Measurements from ENCODE around the gene RIT2. TPM values are rescaled to one million over a fixed set of nuclear protein-coding genes. Genes with fewer than 3 reads are reported as not detected.
"Not testable (repeated sequence)": the region's sequence is repeated elsewhere in the genome, so short reads cannot be mapped to it uniquely, and the experiment has no call there.

Gene RIT2
- total RNA-seq, 1 experiment from 2014 or later = not detected

GRCh38 chr18:42743373-42744138, 371.9 kb downstream of the RIT2 start:
- DNase-seq = no peak
- H3K27ac Mint-ChIP-seq (ENCODE audit: unreplicated experiment) = no peak overlapping the region
- H3K4me1 Mint-ChIP-seq (ENCODE audit: low read depth, unreplicated experiment) = no peaks in the 10 kb centered on the region
- TF ChIP-seq CTCF (IDR thresholded peaks at IDR 0.05; ENCODE audit: unreplicated experiment) = no peak
- no peaks in the 10 kb centered on the region for H3K27me3 Mint-ChIP-seq (ENCODE audit: unreplicated experiment)
- H3K9me3 Mint-ChIP-seq (ENCODE audit: low read depth, unreplicated experiment) = no peaks in the 10 kb centered on the region
- CTCF ChIA-PET = no interaction called here
- BruUV-seq (replicated peaks) = no TSS peak
- H3K36me3 Mint-ChIP-seq (ENCODE audit: insufficient read depth, unreplicated experiment) = no peaks in the 10 kb centered on the region
- intact Hi-C loops (cut with micrococcal nuclease; ENCODE audit: unreplicated experiment) = no loop called here
- no peak overlapping the region for H3K4me3 Mint-ChIP-seq (ENCODE audit: low read depth, unreplicated experiment)

GRCh38 chr18:42742969-42743368, 372.5 kb downstream of the RIT2 start:
- Mint-ChIP-seq H3K4me1 (ENCODE audit: low read depth, unreplicated experiment) (no peaks in the 10 kb centered on the region), H3K36me3 (ENCODE audit: insufficient read depth, unreplicated experiment) (no peaks in the 10 kb centered on the region), H3K27ac (ENCODE audit: unreplicated experiment) (no peak overlapping the region), H3K4me3 (ENCODE audit: low read depth, unreplicated experiment) (no peak overlapping the region), H3K27me3 (ENCODE audit: unreplicated experiment) (no peaks in the 10 kb centered on the region), H3K9me3 (ENCODE audit: low read depth, unreplicated experiment) (peaks cover 4% of the 10 kb centered on the region)
- no peak for TF ChIP-seq CTCF (IDR thresholded peaks at IDR 0.05; ENCODE audit: unreplicated experiment)
- no peak for DNase-seq
- BruUV-seq (replicated peaks) = no TSS peak
- CTCF ChIA-PET = no interaction called here
- intact Hi-C loops (cut with micrococcal nuclease; ENCODE audit: unreplicated experiment) = no loop called here

GRCh38 chr18:42742474-42742873, 373.0 kb downstream of the RIT2 start:
- BruUV-seq (replicated peaks) = no TSS peak
- Mint-ChIP-seq H3K27ac (ENCODE audit: unreplicated experiment) (no peak overlapping the region), H3K9me3 (ENCODE audit: low read depth, unreplicated experiment) (peaks cover 4% of the 10 kb centered on the region), H3K4me3 (ENCODE audit: low read depth, unreplicated experiment) (no peak overlapping the region), H3K36me3 (ENCODE audit: insufficient read depth, unreplicated experiment) (no peaks in the 10 kb centered on the region), H3K4me1 (ENCODE audit: low read depth, unreplicated experiment) (no peaks in the 10 kb centered on the region), H3K27me3 (ENCODE audit: unreplicated experiment) (no peaks in the 10 kb centered on the region)
- intact Hi-C loops (cut with micrococcal nuclease; ENCODE audit: unreplicated experiment) = no loop called here
- TF ChIP-seq CTCF (IDR thresholded peaks at IDR 0.05; ENCODE audit: unreplicated experiment) = no peak
- no peak for DNase-seq
- CTCF ChIA-PET = interaction anchor here (0.6 kb wide), 1 partner anchor 178 kb away, joined by 3 read pairs; no protein-coding TSS in a partner anchor

- H3K9me3 Mint-ChIP-seq (ENCODE audit: low read depth, unreplicated experiment); intact Hi-C loops (cut with micrococcal nuclease; ENCODE audit: unreplicated experiment); DNase-seq; BruUV-seq (replicated peaks); H3K27ac Mint-ChIP-seq (ENCODE audit: unreplicated experiment); H3K36me3 Mint-ChIP-seq (ENCODE audit: insufficient read depth, unreplicated experiment); H3K27me3 Mint-ChIP-seq (ENCODE audit: unreplicated experiment); H3K4me1 Mint-ChIP-seq (ENCODE audit: low read depth, unreplicated experiment); H3K4me3 Mint-ChIP-seq (ENCODE audit: low read depth, unreplicated experiment): not testable (repeated sequence)
- CTCF ChIA-PET = interaction anchor here (0.6 kb wide), 1 partner anchor 179 kb away, joined by 3 read pairs; no protein-coding TSS in a partner anchor
Measured at GRCh38 chr18:42741805-42742347, 373.6 kb downstream of the RIT2 start.

GRCh38 chr18:42741299-42741698, 374.2 kb downstream of the RIT2 start:
- H3K9me3 Mint-ChIP-seq (ENCODE audit: low read depth, unreplicated experiment); H3K27me3 Mint-ChIP-seq (ENCODE audit: unreplicated experiment); H3K27ac Mint-ChIP-seq (ENCODE audit: unreplicated experiment); BruUV-seq (replicated peaks); intact Hi-C loops (cut with micrococcal nuclease; ENCODE audit: unreplicated experiment); H3K4me3 Mint-ChIP-seq (ENCODE audit: low read depth, unreplicated experiment); H3K36me3 Mint-ChIP-seq (ENCODE audit: insufficient read depth, unreplicated experiment); H3K4me1 Mint-ChIP-seq (ENCODE audit: low read depth, unreplicated experiment); DNase-seq; CTCF ChIA-PET: not testable (repeated sequence)
